GM21526 (cell line): ENCODE data around the gene POMGNT1.

Experiments used
- ATAC-seq: cut with Tn5 transposase; IDR thresholded peaks from one replicate; pipeline ENCODE4 v1.9.1; 2021; ENCODE audit warnings: moderate library complexity; ENCODE audit not compliant: unreplicated experiment, low FRiP score

Gene POMGNT1

GRCh38 chr1:46160212-46160611 is 38.0 kb downstream of the POMGNT1 start:
- no peak for ATAC-seq

- ATAC-seq, result no peak
These were observed 38.7 kb downstream of the POMGNT1 start for GRCh38 chr1:46159516-46159915.

GRCh38 chr1:46158312-46159281 is 39.6 kb downstream of the POMGNT1 start:
- no peak for ATAC-seq

- ATAC-seq, result no peak
These were observed 40.3 kb downstream of the POMGNT1 start for GRCh38 chr1:46157916-46158311.

GRCh38 chr1:46153732-46154131 is 44.5 kb downstream of the POMGNT1 start:
- no peak for ATAC-seq

- ATAC-seq, result no peak
These were observed 45.0 kb downstream of the POMGNT1 start for GRCh38 chr1:46153228-46153627.

GRCh38 chr1:46152016-46152415 is 46.2 kb downstream of the POMGNT1 start:
- no peak for ATAC-seq

- no peak for ATAC-seq
These were observed 48.1 kb downstream of the POMGNT1 start for GRCh38 chr1:46150085-46150484.

GRCh38 chr1:46148318-46148717 is 49.9 kb downstream of the POMGNT1 start:
- ATAC-seq, result no peak
